ENCODE results near the gene ESR1.
"Not testable (repeated sequence)": the region's sequence is repeated elsewhere in the genome, so short reads cannot be mapped to it uniquely, and the experiment has no call there.

Gene ESR1

DNA sequence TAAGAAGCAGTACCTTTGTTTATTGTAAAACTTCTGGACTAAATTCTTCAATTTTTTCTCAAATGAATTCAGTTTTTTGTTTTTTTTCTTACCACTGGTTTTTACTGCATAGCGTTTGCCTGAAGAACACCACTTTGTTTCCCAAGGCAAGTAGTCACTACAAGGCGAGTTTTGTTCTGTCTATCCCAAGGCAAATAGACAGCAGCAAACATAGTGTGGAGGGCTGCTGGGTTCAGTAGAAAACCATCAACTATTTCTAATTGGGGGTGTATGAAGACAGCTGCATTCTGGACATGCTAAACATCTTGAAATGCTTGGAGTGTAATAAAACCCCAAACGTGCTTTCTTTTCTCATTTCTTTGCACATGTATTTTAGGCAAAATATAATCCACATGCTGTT is 197.4 kb downstream of the ESR1 start:
- Histone ChIP-seq H3K9me3 (ENCODE audit: control insufficient read depth, low read length) (no peaks in the 10 kb centered on the region), H3K4me3 (ENCODE audit: low read length) (no peak overlapping the region), H3K27me3 (ENCODE audit: control insufficient read depth, insufficient read depth, low read length) (no peaks in the 10 kb centered on the region), H3K4me1 (ENCODE audit: control insufficient read depth, insufficient read depth, low read length) (no peaks in the 10 kb centered on the region), H3K9ac (ENCODE audit: low read length) (no peak overlapping the region), H3K36me3 (ENCODE audit: control insufficient read depth, insufficient read depth, low read length) (no peaks in the 10 kb centered on the region)

DNA sequence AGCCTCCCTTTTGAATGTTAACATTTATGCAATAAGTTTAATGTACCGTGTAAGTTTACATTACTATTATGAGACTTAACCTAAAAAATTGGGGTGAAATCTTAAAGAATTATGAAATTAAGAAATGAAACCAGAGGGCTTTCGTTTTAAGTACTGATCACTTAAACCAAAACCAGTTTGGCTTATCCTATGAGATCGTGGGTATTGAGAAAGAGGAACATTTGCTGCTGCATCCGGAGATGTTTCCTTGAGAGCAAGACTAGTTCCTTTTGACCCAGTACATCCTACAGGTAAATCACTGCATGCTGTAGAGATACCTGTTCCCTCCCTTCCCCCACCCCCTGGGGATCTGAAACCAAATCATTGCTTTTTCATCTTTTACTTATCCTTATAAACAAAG is 201.3 kb downstream of the ESR1 start:
- H3K9me3 ChIP-seq (ENCODE audit: control insufficient read depth, low read length), result no peaks in the 10 kb centered on the region
- H3K4me3 ChIP-seq (ENCODE audit: low read length), result no peak overlapping the region
- H3K36me3 ChIP-seq (ENCODE audit: control insufficient read depth, insufficient read depth, low read length), result no peaks in the 10 kb centered on the region
- H3K4me1 ChIP-seq (ENCODE audit: control insufficient read depth, insufficient read depth, low read length), result no peaks in the 10 kb centered on the region
- no peaks in the 10 kb centered on the region for H3K27me3 ChIP-seq (ENCODE audit: control insufficient read depth, insufficient read depth, low read length)
- no peak overlapping the region for H3K9ac ChIP-seq (ENCODE audit: low read length)

DNA sequence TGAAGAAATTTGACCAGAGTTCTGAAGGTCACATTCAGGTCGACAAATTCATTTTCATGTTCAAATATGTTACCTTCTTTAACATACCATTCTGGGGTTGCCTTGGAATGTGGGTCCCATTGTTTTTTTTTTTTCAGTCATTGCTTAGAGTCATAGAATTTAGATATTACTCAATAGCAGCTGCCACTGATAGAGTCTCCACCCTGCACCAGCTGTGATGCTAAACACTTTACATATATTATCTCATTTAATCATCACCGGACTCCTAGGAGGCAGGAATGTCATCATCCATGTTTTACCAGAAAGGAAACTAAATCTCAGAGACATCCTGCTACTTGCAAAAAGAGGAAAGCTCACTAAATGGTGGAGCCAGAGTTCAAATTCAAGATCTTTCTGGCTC is 204.7 kb downstream of the ESR1 start:
- Histone ChIP-seq H3K9me3 (ENCODE audit: control insufficient read depth, low read length) (no peaks in the 10 kb centered on the region), H3K27me3 (ENCODE audit: control insufficient read depth, insufficient read depth, low read length) (no peaks in the 10 kb centered on the region), H3K36me3 (ENCODE audit: control insufficient read depth, insufficient read depth, low read length) (no peaks in the 10 kb centered on the region)

DNA sequence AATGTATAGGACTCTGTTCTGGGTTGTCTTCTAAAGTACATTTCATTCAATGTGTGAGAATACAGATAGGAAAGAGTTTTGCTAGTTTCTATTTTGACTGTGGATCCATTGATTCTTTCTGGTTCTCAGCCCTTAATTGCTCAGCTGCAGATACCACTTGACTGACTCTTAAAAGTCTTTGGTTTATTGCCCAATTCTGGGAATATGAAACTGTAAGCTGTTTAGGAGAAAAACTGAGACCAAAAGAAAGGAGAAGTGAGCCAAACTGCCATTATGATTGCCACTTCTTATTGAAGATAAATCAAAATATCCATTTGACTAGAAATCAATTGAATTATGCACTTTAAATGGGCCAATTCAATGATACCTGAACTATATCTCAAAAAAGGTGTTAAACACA is 211.4 kb downstream of the ESR1 start:
- H3K9me3 ChIP-seq (ENCODE audit: control insufficient read depth, low read length), result no peaks in the 10 kb centered on the region
- no peaks in the 10 kb centered on the region for H3K36me3 ChIP-seq (ENCODE audit: control insufficient read depth, insufficient read depth, low read length)
- no peak overlapping the region for H3K4me3 ChIP-seq (ENCODE audit: low read length)
- H3K9ac ChIP-seq (ENCODE audit: low read length), result no peak overlapping the region
- H3K27me3 ChIP-seq (ENCODE audit: control insufficient read depth, insufficient read depth, low read length), result no peaks in the 10 kb centered on the region
- H3K4me1 ChIP-seq (ENCODE audit: control insufficient read depth, insufficient read depth, low read length), result no peaks in the 10 kb centered on the region

More for the DNA sequence above, 204.7 kb downstream of the ESR1 start:
- no peak overlapping the region for H3K4me3 ChIP-seq (ENCODE audit: low read length)
- no peaks in the 10 kb centered on the region for H3K4me1 ChIP-seq (ENCODE audit: control insufficient read depth, insufficient read depth, low read length)
- no peak overlapping the region for H3K9ac ChIP-seq (ENCODE audit: low read length)

DNA sequence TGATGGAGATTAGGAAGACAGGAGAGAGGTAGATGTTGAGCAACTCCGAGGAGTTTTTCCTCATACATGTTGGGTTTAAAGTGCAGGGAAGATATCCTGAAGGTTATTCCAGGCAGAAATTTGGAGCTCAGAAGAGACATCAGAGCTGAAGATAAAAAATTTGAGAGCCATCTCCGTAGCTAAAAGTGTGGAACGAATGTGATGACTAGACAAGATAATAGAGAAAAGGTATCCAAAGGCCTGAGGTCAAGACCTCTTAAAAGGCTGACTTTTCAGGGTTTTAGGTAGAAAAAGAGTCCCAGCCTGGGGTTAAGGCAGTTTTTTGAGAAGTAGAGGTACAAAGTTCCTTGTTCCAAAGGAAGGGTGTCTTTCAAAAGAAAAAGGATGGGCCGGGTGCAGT is 214.8 kb downstream of the ESR1 start:
- Histone ChIP-seq H3K9ac (ENCODE audit: low read length) (no peak overlapping the region), H3K4me3 (ENCODE audit: low read length) (no peak overlapping the region), H3K36me3 (ENCODE audit: control insufficient read depth, insufficient read depth, low read length) (no peaks in the 10 kb centered on the region), H3K9me3 (ENCODE audit: control insufficient read depth, low read length) (no peaks in the 10 kb centered on the region), H3K4me1 (ENCODE audit: control insufficient read depth, insufficient read depth, low read length) (no peaks in the 10 kb centered on the region), H3K27me3 (ENCODE audit: control insufficient read depth, insufficient read depth, low read length) (no peaks in the 10 kb centered on the region)

DNA sequence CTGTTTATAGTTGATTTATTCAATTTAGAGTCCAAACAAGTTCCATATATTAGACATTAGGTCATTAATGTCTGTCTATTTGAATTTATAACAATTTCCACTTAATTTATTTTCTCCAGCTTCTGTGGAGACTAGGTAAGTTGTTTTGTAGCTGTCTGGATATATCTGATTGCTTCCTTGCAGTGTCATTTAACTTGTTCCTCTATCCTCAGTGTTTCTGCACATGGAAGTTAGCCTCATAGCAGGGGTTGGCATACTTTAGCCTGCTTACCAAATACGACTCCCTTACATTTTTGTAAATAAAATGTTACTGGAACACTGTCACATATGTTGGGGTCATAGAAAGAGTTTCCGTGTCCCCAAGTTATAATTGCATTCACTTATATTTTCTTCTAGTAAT is 216.1 kb downstream of the ESR1 start:
- Histone ChIP-seq H3K4me1 (ENCODE audit: control insufficient read depth, insufficient read depth, low read length) (no peaks in the 10 kb centered on the region), H3K9me3 (ENCODE audit: control insufficient read depth, low read length) (no peaks in the 10 kb centered on the region), H3K36me3 (ENCODE audit: control insufficient read depth, insufficient read depth, low read length) (no peaks in the 10 kb centered on the region), H3K27me3 (ENCODE audit: control insufficient read depth, insufficient read depth, low read length) (no peaks in the 10 kb centered on the region), H3K4me3 (ENCODE audit: low read length) (no peak overlapping the region), H3K9ac (ENCODE audit: low read length) (no peak overlapping the region)

DNA sequence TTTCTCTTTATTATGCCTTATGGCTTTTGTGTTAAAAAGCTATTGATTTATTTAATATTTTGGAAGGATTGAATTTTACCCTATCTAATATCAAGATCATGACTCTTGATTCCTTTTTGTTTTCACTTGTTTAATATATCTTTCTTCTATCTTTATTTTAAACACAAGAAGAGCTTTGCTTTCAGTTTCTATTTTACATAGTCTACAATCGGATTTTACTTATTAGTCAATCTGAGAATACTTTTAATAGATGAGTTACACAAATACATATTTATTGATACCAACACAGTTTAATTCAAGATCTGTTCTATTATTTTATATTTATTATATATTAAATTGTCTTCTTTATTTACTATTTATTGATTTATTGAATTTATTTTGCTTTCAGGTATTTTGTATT is 218.8 kb downstream of the ESR1 start:
- no peaks in the 10 kb centered on the region for H3K27me3 ChIP-seq (ENCODE audit: control insufficient read depth, insufficient read depth, low read length)
- no peak overlapping the region for H3K9ac ChIP-seq (ENCODE audit: low read length)
- no peaks in the 10 kb centered on the region for H3K4me1 ChIP-seq (ENCODE audit: control insufficient read depth, insufficient read depth, low read length)
- no peaks in the 10 kb centered on the region for H3K36me3 ChIP-seq (ENCODE audit: control insufficient read depth, insufficient read depth, low read length)
- H3K4me3 ChIP-seq (ENCODE audit: low read length), result no peak overlapping the region
- no peaks in the 10 kb centered on the region for H3K9me3 ChIP-seq (ENCODE audit: control insufficient read depth, low read length)

DNA sequence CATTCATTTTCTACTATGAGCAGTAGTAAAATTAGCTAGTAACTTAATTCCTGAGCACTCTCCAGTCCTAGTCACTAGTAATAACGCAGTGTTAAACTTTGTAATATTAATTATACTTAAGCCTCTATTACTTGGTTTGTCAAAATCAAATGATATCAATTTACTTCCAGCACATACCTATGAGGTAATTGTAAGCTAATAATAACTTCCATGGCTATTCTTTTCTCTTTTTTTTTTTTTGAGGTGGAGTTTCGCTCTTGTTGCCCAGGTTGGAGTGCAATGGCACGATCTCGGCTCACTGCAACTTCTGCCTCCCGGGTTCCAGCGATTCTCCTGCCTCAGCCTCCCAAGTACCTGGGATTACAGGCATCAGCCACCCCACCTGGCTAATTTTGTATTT is 219.3 kb downstream of the ESR1 start:
- not testable (repeated sequence) for H3K9me3 ChIP-seq (ENCODE audit: control insufficient read depth, low read length); H3K4me1 ChIP-seq (ENCODE audit: control insufficient read depth, insufficient read depth, low read length); H3K9ac ChIP-seq (ENCODE audit: low read length); H3K27me3 ChIP-seq (ENCODE audit: control insufficient read depth, insufficient read depth, low read length); H3K4me3 ChIP-seq (ENCODE audit: low read length); H3K36me3 ChIP-seq (ENCODE audit: control insufficient read depth, insufficient read depth, low read length)

DNA sequence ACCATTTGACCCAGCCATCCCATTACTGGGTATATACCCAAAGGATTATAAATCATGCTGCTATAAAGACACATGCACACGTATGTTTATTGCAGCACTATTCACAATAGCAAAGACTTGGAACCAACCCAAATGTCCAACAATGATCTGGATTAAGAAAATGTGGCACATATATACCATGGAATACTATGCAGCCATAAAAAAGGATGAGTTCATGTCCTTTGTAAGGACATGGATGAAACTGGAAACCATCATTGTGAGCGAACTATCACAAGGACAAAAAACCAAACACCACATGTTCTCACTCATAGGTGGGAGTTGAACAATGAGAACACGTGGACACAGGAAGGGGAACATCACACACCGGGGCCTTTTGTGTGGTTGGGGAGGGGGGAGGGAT is 226.3 kb downstream of the ESR1 start:
- not testable (repeated sequence) for H3K27me3 ChIP-seq (ENCODE audit: control insufficient read depth, insufficient read depth, low read length); H3K9me3 ChIP-seq (ENCODE audit: control insufficient read depth, low read length); H3K9ac ChIP-seq (ENCODE audit: low read length); H3K4me1 ChIP-seq (ENCODE audit: control insufficient read depth, insufficient read depth, low read length); H3K36me3 ChIP-seq (ENCODE audit: control insufficient read depth, insufficient read depth, low read length); H3K4me3 ChIP-seq (ENCODE audit: low read length)

DNA sequence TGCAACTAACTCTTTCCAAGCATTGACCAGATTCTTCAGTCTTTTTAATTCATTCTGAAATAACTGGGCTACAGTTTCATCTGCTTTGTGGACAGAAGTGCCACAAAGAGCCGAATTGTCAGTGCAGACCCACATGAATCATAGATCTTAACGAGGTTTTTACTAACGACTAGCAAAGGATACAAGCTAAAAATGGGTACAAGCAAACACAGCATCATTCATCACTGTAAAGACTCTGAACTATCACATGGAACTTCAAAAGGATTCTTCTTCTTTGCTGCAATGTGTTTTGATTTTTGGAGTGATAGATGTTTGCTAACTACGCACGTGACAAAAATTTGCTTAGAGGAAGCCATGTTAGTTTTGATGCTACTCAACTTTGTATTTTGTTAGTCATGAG is 227.1 kb downstream of the ESR1 start:
- no peaks in the 10 kb centered on the region for H3K9me3 ChIP-seq (ENCODE audit: control insufficient read depth, low read length)
- H3K9ac ChIP-seq (ENCODE audit: low read length), result no peak overlapping the region
- H3K4me3 ChIP-seq (ENCODE audit: low read length), result no peak overlapping the region
- no peaks in the 10 kb centered on the region for H3K36me3 ChIP-seq (ENCODE audit: control insufficient read depth, insufficient read depth, low read length)
- no peaks in the 10 kb centered on the region for H3K4me1 ChIP-seq (ENCODE audit: control insufficient read depth, insufficient read depth, low read length)
- no peaks in the 10 kb centered on the region for H3K27me3 ChIP-seq (ENCODE audit: control insufficient read depth, insufficient read depth, low read length)

DNA sequence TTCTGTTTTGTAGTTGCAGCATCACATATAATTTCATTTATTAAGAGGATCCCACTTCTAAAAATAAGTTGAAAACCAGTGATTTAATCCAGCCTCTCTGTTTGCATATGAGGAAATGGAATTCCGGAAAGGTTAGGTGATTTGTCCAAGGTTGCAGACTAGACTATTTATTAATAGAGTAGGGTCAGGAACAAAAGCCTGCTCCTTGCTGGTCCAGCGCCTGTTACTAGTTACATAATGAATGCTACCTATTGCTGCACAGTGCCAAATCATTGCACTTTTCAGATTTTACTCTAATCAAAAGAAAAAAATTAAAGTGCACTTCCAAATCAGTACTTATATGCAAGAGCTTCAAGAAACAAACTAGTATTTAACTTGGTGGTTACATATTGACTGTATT is 238.6 kb downstream of the ESR1 start:
- Histone ChIP-seq H3K4me1 (ENCODE audit: control insufficient read depth, insufficient read depth, low read length) (no peaks in the 10 kb centered on the region), H3K4me3 (ENCODE audit: low read length) (no peak overlapping the region), H3K36me3 (ENCODE audit: control insufficient read depth, insufficient read depth, low read length) (no peaks in the 10 kb centered on the region), H3K27me3 (ENCODE audit: control insufficient read depth, insufficient read depth, low read length) (no peaks in the 10 kb centered on the region), H3K9ac (ENCODE audit: low read length) (no peak overlapping the region), H3K9me3 (ENCODE audit: control insufficient read depth, low read length) (no peaks in the 10 kb centered on the region)

DNA sequence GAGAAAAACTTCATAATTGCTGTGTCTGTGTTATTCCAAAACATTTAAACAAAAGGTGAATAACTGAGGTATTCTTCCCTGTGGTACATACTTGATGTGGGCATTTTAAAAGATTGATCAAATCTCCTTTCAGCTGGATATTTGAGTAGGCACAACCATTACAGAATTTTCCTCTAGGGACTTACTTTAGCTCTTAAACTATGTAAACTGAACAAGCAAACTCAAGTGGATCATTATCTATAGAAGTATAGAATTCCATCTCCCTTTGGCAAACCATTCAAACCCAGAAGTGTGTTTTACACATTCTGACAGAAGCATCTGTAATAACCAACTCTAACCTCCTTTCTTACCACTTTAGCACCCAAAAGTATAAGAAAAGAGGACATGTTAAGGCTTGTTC is 241.4 kb downstream of the ESR1 start:
- no peak overlapping the region for H3K9ac ChIP-seq (ENCODE audit: low read length)
- no peaks in the 10 kb centered on the region for H3K4me1 ChIP-seq (ENCODE audit: control insufficient read depth, insufficient read depth, low read length)
- H3K9me3 ChIP-seq (ENCODE audit: control insufficient read depth, low read length), result no peaks in the 10 kb centered on the region
- no peak overlapping the region for H3K4me3 ChIP-seq (ENCODE audit: low read length)
- H3K36me3 ChIP-seq (ENCODE audit: control insufficient read depth, insufficient read depth, low read length), result no peaks in the 10 kb centered on the region
- no peaks in the 10 kb centered on the region for H3K27me3 ChIP-seq (ENCODE audit: control insufficient read depth, insufficient read depth, low read length)

DNA sequence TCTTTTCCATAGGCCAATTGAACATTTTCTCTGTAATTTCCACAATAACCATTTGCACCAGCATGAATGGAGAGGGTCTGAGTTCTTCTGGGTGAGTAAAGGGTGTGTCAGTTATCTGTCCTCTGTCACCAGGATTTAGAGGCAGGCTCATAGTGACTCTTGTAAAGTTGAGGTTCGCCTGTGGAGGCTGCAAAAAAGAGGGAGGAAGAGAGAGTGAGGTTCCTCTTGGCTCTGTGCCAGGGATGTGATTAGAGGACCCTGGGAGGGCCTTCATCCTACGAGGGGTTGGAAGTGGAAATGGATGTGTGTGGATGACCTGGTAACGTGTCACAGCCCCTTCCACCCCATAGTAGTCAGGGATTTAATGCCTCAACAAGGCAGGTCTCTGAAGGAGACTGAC is 242.0 kb downstream of the ESR1 start:
- no peaks in the 10 kb centered on the region for H3K9me3 ChIP-seq (ENCODE audit: control insufficient read depth, low read length)
- H3K9ac ChIP-seq (ENCODE audit: low read length), result no peak overlapping the region
- H3K27me3 ChIP-seq (ENCODE audit: control insufficient read depth, insufficient read depth, low read length), result no peaks in the 10 kb centered on the region
- no peaks in the 10 kb centered on the region for H3K36me3 ChIP-seq (ENCODE audit: control insufficient read depth, insufficient read depth, low read length)
- no peaks in the 10 kb centered on the region for H3K4me1 ChIP-seq (ENCODE audit: control insufficient read depth, insufficient read depth, low read length)
- no peak overlapping the region for H3K4me3 ChIP-seq (ENCODE audit: low read length)

Measured in mucosa of stomach (tissue), 1 donor.